Naive B cell (primary cell): ENCODE results near the gene DEFB123. TPM values are rescaled to one million over a fixed set of nuclear protein-coding genes. Genes with fewer than 3 reads are reported as not detected.
A peak's percentile ranks its signal among the peaks of the same experiment; 100 is the strongest.

Experiments used
- ATAC-seq, 2 donors: fragments of 150-1000 bp; cut with Tn5 transposase; 2 replicates each; pipeline ENCODE4 v1.10.0; 2021; ENCODE audit warnings: low read depth in 2 of 2, mild to moderate bottlenecking in 2 of 2, moderate library complexity in 2 of 2
- DNase-seq: peaks from one replicate; pipeline ENCODE4 v3.0.0; 2022
- H3K27ac Mint-ChIP-seq, 6 donors: one replicate each; pipeline ENCODE4 v1.8.0; 2020 to 2022; ENCODE audit warnings: mild to moderate bottlenecking in 6 of 6, mixed read lengths in 6 of 6, moderate library complexity in 5 of 6, inconsistent platforms in 2 of 6
- H3K27me3 Mint-ChIP-seq, 3 donors: one replicate each; pipeline ENCODE4 v1.8.0; 2021 to 2022; ENCODE audit warnings: mixed read lengths in 3 of 3, mild to moderate bottlenecking in 1 of 3
- H3K36me3 Mint-ChIP-seq, 2 donors: one replicate each; pipeline ENCODE4 v1.8.0; 2020 to 2022; ENCODE audit warnings: mixed read lengths in 2 of 2, inconsistent platforms in 1 of 2, mild to moderate bottlenecking in 1 of 2
- H3K4me1 Mint-ChIP-seq, 3 donors: one replicate each; pipeline ENCODE4 v1.8.0; 2020 to 2022; ENCODE audit warnings: mixed read lengths in 3 of 3, inconsistent platforms in 1 of 3, mild to moderate bottlenecking in 1 of 3, moderate library complexity in 1 of 3
- H3K4me3 Mint-ChIP-seq, 8 donors: one replicate each; pipeline ENCODE4 v1.8.0; 2020 to 2022; ENCODE audit warnings: mild to moderate bottlenecking in 8 of 8, mixed read lengths in 8 of 8, moderate library complexity in 8 of 8, inconsistent platforms in 2 of 8
- H3K9me3 Mint-ChIP-seq, 7 donors: one replicate each; pipeline ENCODE4 v1.8.0; 2020 to 2022; ENCODE audit warnings: mixed read lengths in 7 of 7, mild to moderate bottlenecking in 5 of 7, inconsistent platforms in 2 of 7, moderate library complexity in 1 of 7
- polyA plus RNA-seq, 6 donors: library from polyadenylated mRNA; unstranded; fragments of 300-500 nt; fragmentation: Illumina TruSeq; gene quantifications; one replicate each; pipeline ENCODE4 v1.2.3, GENCODE V29; 2021; ENCODE audit warnings: low read depth in 6 of 6

Gene DEFB123
- polyA plus RNA-seq, 6 donors from 2014 or later, result not detected

DNA sequence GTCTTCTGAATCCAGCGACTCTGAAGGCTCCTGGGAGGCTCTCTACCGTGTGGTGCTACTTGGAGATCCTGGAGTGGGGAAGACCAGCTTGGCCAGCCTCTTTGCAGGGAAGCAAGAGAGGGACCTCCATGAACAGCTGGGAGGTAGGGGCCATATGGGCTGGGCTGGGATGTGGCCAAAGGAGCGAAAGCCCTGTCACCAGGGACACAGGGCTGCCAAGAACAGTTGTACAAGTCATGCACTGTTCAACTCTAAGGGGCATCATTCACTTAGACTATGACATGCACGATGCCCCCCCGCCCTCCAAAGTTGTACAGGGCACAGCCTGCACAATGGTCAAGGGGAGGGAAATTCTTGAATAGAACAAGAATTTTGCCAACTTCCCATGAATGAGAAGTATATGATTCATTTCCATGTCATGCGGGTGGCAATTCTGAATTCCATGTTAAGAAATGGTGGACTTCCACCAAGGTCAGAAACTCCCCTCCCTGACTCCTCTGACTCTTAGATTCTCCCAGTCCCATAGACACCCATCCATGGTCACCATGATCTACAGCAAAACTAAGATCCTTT lies 36.3 kb downstream of the DEFB123 start:
- peaks cover 46 to 74% (median 71%) of the 10 kb centered on the region in 3 donors for H3K27me3 Mint-ChIP-seq

DNA sequence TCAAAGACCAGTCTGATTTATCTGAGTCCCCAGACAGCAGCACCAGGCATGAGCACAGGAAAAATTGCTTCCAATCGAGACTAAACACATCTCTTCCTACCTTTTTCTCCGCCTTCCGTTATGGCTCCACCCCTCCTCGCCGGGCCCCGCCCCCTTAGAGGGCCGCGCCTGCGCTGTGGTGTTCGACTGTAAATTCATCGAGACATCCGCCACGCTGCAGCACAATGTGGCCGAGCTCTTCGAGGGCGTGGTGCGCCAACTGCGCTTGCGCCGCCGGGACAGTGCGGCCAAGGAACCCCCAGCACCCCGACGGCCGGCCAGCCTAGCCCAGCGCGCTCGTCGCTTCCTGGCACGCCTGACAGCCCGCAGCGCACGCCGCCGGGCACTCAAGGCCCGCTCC lies 43.6 kb downstream of the DEFB123 start:
- Mint-ChIP-seq H3K27ac (no peak overlapping the region), H3K4me3 (no peak overlapping the region), H3K9me3 (peaks cover 0 to 2% (median 0%) of the 10 kb centered on the region in 7 donors), H3K4me1 (no peaks in the 10 kb centered on the region), H3K27me3 (peaks cover 30 to 67% (median 64%) of the 10 kb centered on the region in 3 donors), H3K36me3 (peaks cover 0 to 4% of the 10 kb centered on the region in 2 donors)
- ATAC-seq, result no peak
- no peak for DNase-seq

More for the DNA sequence above, 36.3 kb downstream of the DEFB123 start:
- ATAC-seq (no peak), DNase-seq (no peak)
- no peak overlapping the region for H3K4me3 Mint-ChIP-seq
- H3K9me3 Mint-ChIP-seq, result peaks cover 2 to 8% (median 5%) of the 10 kb centered on the region in 7 donors
- peaks cover 23 to 30% (median 26%) of the 10 kb centered on the region in 3 donors for H3K4me1 Mint-ChIP-seq
- peaks cover 3 to 8% of the 10 kb centered on the region in 2 donors for H3K36me3 Mint-ChIP-seq
- no peak overlapping the region for H3K27ac Mint-ChIP-seq

DNA sequence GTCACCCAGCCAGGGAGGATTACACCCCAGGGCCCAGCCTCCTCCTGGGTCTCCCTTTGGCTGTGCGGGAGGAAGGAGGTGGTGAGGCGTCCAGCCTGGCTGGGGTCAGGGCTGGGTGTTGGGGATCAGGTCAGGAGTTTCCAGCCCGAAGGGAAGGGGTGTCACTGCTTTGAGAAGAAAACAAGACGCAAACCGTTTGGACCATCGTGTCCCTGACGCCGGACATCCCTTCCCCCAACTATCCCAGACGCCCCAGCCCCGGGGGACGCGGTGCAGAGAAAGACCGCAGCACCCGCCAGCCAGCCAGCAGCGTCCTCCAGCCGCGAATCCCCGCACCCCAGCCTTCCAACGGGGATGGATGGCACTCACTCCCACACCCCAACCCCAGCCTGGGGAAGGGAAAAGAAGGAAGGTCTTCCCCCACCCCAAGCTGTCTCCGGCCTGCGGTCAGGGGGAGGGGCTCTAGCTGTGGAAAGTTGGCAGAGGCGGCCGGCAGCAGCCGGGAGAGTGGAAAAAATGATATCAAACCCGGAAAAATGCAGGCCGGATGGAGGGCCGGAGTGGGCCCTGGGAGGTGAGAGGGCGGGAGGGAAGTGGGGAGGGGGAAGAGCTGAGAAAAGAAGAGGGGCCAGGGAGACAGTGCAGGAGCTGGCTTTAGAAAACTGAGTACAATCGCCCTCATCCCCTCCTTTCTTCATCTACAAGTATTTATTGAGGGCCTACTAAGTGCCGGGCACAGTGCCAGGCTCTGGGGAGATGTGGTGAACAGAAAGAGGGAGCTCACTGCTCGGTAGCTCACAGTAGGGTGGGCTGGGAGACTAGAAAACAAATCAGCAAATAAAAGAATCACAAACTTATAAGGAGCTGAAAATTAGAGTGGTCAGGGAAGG lies 45.3 kb downstream of the DEFB123 start:
- no peak for DNase-seq
- Mint-ChIP-seq H3K4me3 (no peak overlapping the region), H3K36me3 (peaks cover 0 to 4% of the 10 kb centered on the region in 2 donors), H3K27me3 (peaks cover 30 to 64% (median 57%) of the 10 kb centered on the region in 3 donors), H3K27ac (no peak overlapping the region), H3K4me1 (no peaks in the 10 kb centered on the region), H3K9me3 (peaks cover 0 to 2% (median 0%) of the 10 kb centered on the region in 7 donors)
- ATAC-seq, result no peak

DNA sequence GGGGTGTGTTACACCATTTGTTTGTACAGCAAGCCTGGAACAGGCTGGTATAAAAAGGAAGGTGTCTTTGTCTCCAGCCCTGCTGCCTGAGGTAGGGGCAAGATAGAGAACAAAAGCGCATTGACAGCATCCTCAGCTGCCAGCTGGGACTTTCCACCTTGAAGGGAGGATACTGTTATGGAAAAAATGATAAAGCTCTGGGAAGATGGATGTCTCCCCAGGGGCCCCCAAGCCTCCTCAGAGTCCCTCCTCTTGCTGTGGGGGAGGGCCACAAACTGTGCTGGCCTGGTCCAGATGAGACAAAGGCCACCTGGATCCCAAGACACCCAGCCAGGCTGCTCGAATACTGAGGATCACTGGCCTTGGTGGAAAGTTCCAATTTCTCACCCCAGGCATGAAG lies 47.7 kb downstream of the DEFB123 start:
- peaks cover 0 to 4% of the 10 kb centered on the region in 2 donors for H3K36me3 Mint-ChIP-seq
- H3K4me3 Mint-ChIP-seq, result no peak overlapping the region
- no peak overlapping the region for H3K27ac Mint-ChIP-seq
- H3K4me1 Mint-ChIP-seq, result no peaks in the 10 kb centered on the region
- DNase-seq (no peak), ATAC-seq (no peak)
- peaks cover 0 to 2% (median 0%) of the 10 kb centered on the region in 7 donors for H3K9me3 Mint-ChIP-seq
- peaks cover 17 to 45% (median 34%) of the 10 kb centered on the region in 3 donors for H3K27me3 Mint-ChIP-seq

DNA sequence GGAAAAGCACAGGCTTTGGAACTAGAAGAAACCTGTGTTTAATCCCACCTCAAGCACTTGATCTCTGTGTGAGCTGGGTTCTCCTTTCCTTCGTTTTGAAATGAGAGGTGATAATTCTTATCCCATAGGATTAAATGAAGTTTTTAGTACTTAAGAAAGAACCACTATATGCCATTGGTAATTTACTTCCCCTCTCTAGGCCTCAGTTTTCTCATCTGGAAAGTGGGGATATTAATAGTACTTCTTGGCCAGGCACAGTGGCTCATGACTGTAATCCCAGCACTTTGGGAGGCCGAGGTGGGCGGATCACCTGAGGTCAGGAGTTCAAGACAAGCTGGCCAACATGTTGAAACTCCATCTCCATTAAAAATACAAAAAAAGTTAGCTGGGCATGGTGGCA lies 48.7 kb downstream of the DEFB123 start:
- H3K36me3 Mint-ChIP-seq, result peaks cover 0 to 4% of the 10 kb centered on the region in 2 donors
- ATAC-seq (no peak), DNase-seq (no peak)
- no peak overlapping the region for H3K4me3 Mint-ChIP-seq
- no peak overlapping the region for H3K27ac Mint-ChIP-seq
- H3K4me1 Mint-ChIP-seq, result no peaks in the 10 kb centered on the region
- H3K9me3 Mint-ChIP-seq, result no peaks in the 10 kb centered on the region
- H3K27me3 Mint-ChIP-seq, result peaks cover 20 to 46% (median 37%) of the 10 kb centered on the region in 3 donors

DNA sequence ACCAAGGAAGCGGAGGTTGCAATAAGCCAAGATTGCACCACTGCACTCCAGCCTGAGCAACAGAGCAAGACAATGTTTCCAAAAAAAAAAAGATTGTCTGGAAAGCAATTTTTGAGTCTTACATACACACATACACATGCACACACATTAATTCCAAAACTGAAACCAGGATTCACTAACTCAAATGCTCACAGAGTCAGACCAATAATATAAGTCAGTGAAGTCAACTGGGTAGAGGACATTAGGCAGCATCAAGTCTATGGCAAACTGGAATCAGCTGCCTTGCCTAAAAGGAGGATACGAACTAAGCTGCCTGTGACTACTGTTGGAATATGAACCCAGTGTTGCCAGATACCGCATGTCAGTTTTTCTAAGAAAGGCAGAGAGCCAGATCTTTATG lies 50.3 kb downstream of the DEFB123 start:
- ATAC-seq, result no peak
- no peaks in the 10 kb centered on the region for H3K36me3 Mint-ChIP-seq

DNA sequence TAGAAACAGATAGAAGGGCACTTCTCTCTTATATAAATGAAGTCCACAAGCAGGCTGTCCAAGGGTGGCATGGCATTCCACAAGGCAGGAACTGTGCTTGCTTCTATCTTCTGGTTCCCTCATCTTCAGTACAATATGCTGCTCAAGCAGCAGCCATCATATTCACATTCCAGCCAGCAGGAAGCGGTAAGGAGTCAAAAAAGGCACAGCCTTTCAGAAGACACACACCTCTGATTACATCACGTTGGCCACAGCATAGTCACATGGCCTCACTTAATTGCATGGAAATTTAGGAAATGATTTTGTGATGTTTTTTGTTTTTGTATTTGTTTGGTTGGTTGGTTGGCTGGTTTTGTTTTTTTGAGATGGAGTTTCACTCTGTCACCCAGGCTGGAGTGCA lies 53.7 kb downstream of the DEFB123 start:
- H3K4me1 Mint-ChIP-seq, result no peaks in the 10 kb centered on the region
- DNase-seq, result no peak
- no peaks in the 10 kb centered on the region for H3K9me3 Mint-ChIP-seq
- no peaks in the 10 kb centered on the region for H3K36me3 Mint-ChIP-seq
- no peak overlapping the region for H3K27ac Mint-ChIP-seq
- H3K27me3 Mint-ChIP-seq, result peaks cover 18 to 52% (median 36%) of the 10 kb centered on the region in 3 donors
- no peak for ATAC-seq
- no peak overlapping the region for H3K4me3 Mint-ChIP-seq

More for the DNA sequence above, 50.3 kb downstream of the DEFB123 start:
- H3K9me3 Mint-ChIP-seq, result no peaks in the 10 kb centered on the region
- no peak for DNase-seq
- H3K27ac Mint-ChIP-seq, result no peak overlapping the region
- peak overlapping the region in 1 of 8 donors; percentile 10 for H3K4me3 Mint-ChIP-seq
- no peaks in the 10 kb centered on the region for H3K4me1 Mint-ChIP-seq
- peaks cover 16 to 38% (median 37%) of the 10 kb centered on the region in 3 donors for H3K27me3 Mint-ChIP-seq

DNA sequence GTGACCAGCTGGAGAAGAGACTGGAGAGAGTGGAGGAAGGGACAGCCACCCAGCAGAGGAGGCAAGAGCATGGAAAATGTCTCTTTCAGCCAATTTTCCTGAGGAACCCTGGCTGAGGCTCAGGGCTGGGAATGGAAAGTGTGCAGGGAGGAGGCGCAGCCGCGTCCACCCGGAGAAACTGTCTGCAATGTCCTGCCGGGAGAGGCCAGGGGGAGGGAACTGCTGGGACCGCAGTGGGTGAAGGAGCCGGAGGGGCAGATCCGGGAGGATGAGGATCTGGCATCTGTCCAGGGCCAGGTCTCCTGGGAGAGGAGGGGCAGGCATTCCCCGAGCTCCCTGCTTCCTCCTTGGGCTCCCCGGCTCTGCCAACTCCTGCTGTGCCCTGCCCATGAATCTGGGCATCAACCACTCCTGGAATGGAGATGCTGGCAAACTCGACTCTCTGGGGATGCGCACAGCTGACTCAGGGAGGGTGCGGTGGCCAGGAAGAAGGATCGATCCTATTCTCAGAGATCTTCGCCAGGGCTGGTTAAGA lies 56.4 kb downstream of the DEFB123 start:
- no peaks in the 10 kb centered on the region for H3K36me3 Mint-ChIP-seq
- H3K27me3 Mint-ChIP-seq, result peaks cover 18 to 57% (median 38%) of the 10 kb centered on the region in 3 donors
- H3K9me3 Mint-ChIP-seq, result no peaks in the 10 kb centered on the region
- H3K4me1 Mint-ChIP-seq, result no peaks in the 10 kb centered on the region
- DNase-seq (no peak), ATAC-seq (no peak)
- no peak overlapping the region for H3K4me3 Mint-ChIP-seq
- peak overlapping the region in 1 of 6 donors; percentile 69 for H3K27ac Mint-ChIP-seq

DNA sequence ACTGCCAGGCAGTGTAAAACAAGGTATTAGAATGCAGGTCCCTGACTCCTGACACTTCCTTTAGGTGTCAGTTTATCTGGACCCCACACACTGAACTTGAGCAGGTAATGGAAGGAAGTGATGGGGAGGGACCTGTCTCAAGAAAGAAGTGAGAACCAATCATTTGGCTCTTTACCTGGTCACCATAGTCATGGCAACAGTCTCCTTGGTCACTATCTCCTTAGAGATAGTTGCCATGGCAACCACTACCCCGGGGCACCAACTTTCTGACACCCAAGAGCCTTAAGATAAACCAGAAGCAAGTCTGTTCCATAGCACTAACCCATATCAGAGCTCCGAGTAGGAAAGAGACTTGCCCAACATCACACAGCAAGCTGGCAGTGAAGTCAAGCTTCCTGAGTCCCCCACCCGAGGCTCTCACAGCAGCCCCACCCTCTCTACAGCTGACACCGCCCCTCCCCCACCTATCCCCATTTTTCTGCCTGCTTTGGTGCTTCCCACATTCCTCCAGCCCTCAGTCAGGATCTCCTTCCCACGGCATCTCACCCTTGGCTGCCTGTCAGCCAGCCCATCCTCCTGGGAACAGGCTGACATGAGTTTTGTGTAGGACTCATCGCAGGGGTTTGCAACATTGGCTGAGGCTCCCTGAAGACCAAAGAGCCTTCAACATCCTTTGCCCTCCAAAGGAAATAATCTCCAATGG lies 57.6 kb downstream of the DEFB123 start:
- H3K4me1 Mint-ChIP-seq, result peaks cover under 1 to 3% (median 3%) of the 10 kb centered on the region in 3 donors
- H3K27me3 Mint-ChIP-seq, result peaks cover 18 to 57% (median 39%) of the 10 kb centered on the region in 3 donors
- H3K9me3 Mint-ChIP-seq, result no peaks in the 10 kb centered on the region
- H3K27ac Mint-ChIP-seq, result no peak overlapping the region
- no peaks in the 10 kb centered on the region for H3K36me3 Mint-ChIP-seq
- H3K4me3 Mint-ChIP-seq, result no peak overlapping the region
- ATAC-seq, result no peak
- DNase-seq, result no peak

Other genes with a start within 250 kb of the DEFB123 start
- not detected for gene DEFB115, start 183.0 kb upstream of the DEFB123 start, polyA plus RNA-seq
- not detected for gene DEFB116, start 132.0 kb upstream of the DEFB123 start, polyA plus RNA-seq
- not detected for gene DEFB118, start 72.0 kb upstream of the DEFB123 start, polyA plus RNA-seq
- not detected for gene DEFB119, start 50.0 kb upstream of the DEFB123 start, polyA plus RNA-seq
- gene DEFB121, start 34.4 kb upstream of the DEFB123 start, polyA plus RNA-seq, result not detected
- gene DEFB124, start 34.5 kb downstream of the DEFB123 start, polyA plus RNA-seq, result not detected
- not detected for gene REM1, start 34.7 kb downstream of the DEFB123 start, polyA plus RNA-seq
- gene HM13, start 73.8 kb downstream of the DEFB123 start, polyA plus RNA-seq, result 100 to 1,000 TPM in 2 of 6 donors, 10 to 100 TPM in 4; 71.9 to 118 (median 88.0) TPM
- 1 to 10 TPM in 2 of 6 donors, under 1 TPM in 2, not detected in 2; 0.86 to 2.0 (median 1.1) TPM for gene ID1, start 164.7 kb downstream of the DEFB123 start, polyA plus RNA-seq
- gene COX4I2, start 197.3 kb downstream of the DEFB123 start, polyA plus RNA-seq, result 1 to 10 TPM in 3 of 6 donors, under 1 TPM in 1, not detected in 2; 0.64 to 2.8 (median 1.4) TPM